Naive thymus-derived CD8-positive, alpha-beta T cell (primary cell): ENCODE data around the gene IDUA. TPM values are rescaled to one million over a fixed set of nuclear protein-coding genes. Genes with fewer than 3 reads are reported as not detected.

Experiments
- ATAC-seq, 2 donors: fragments of 150-1000 bp; cut with Tn5 transposase in 1 of 2; sonication (Bioruptor Pico), chemical (Tn5 transposase) in 1 of 2; 1 replicate in 1 of 2; 2 replicates in 1 of 2; pipeline ENCODE4 v1.10.0; 2021; ENCODE audit warnings: mild to moderate bottlenecking in 2 of 2, moderate library complexity in 2 of 2
- POLR2A ChIA-PET: fragments of 350-600 bp; sonication (Branson Sonifier 250); formaldehyde crosslinking; loops from one replicate; lab custom pipeline; 2021; ENCODE audit warnings: antibody characterized with exemption; lab: Charles Lee
- DNase-seq, 10 donors: peaks; one replicate each; pipeline versions ENCODE4 v3.0.0 to v3.0.0-alpha.2; 2020 to 2022
- H3K27ac Mint-ChIP-seq, 10 donors: one replicate each; pipeline ENCODE4 v1.8.0; 2020 to 2022; ENCODE audit warnings: mild to moderate bottlenecking in 10 of 10, mixed read lengths in 10 of 10, moderate library complexity in 4 of 10, inconsistent platforms in 1 of 10
- H3K27me3 Mint-ChIP-seq, 5 donors: one replicate each; pipeline ENCODE4 v1.8.0; 2021 to 2022; ENCODE audit warnings: mixed read lengths in 5 of 5
- H3K36me3 Mint-ChIP-seq, 3 donors: one replicate each; pipeline ENCODE4 v1.8.0; 2020 to 2022; ENCODE audit warnings: mixed read lengths in 3 of 3, mild to moderate bottlenecking in 2 of 3, inconsistent platforms in 1 of 3
- H3K4me1 Mint-ChIP-seq, 4 donors: one replicate each; pipeline ENCODE4 v1.8.0; 2021 to 2022; ENCODE audit warnings: mixed read lengths in 4 of 4
- H3K4me3 Mint-ChIP-seq, 10 donors: one replicate each; pipeline ENCODE4 v1.8.0; 2020 to 2022; ENCODE audit warnings: mild to moderate bottlenecking in 10 of 10, mixed read lengths in 10 of 10, moderate library complexity in 6 of 10, inconsistent platforms in 1 of 10
- H3K9me3 Mint-ChIP-seq, 9 donors: one replicate each; pipeline ENCODE4 v1.8.0; 2020 to 2022; ENCODE audit warnings: mixed read lengths in 9 of 9, mild to moderate bottlenecking in 3 of 9, inconsistent platforms in 1 of 9, moderate library complexity in 1 of 9
- polyA plus RNA-seq, 3 donors: library from polyadenylated mRNA; unstranded; fragments of 300-500 nt; fragmentation: Illumina TruSeq; gene quantifications; one replicate each; pipeline ENCODE4 v1.2.3, GENCODE V29; 2021
- total RNA-seq, 8 experiments: library from RNA in 2 of 8; stranded (reverse) in 2 of 8; gene quantifications; one replicate each; pipeline ENCODE4 v1.2.3 and lab custom pipeline; 2021 to 2026

Gene IDUA
- total and polyA plus RNA-seq, 5 experiments from 2014 or later: 6.5 to 79.1 (median 15.4) TPM

DNA sequence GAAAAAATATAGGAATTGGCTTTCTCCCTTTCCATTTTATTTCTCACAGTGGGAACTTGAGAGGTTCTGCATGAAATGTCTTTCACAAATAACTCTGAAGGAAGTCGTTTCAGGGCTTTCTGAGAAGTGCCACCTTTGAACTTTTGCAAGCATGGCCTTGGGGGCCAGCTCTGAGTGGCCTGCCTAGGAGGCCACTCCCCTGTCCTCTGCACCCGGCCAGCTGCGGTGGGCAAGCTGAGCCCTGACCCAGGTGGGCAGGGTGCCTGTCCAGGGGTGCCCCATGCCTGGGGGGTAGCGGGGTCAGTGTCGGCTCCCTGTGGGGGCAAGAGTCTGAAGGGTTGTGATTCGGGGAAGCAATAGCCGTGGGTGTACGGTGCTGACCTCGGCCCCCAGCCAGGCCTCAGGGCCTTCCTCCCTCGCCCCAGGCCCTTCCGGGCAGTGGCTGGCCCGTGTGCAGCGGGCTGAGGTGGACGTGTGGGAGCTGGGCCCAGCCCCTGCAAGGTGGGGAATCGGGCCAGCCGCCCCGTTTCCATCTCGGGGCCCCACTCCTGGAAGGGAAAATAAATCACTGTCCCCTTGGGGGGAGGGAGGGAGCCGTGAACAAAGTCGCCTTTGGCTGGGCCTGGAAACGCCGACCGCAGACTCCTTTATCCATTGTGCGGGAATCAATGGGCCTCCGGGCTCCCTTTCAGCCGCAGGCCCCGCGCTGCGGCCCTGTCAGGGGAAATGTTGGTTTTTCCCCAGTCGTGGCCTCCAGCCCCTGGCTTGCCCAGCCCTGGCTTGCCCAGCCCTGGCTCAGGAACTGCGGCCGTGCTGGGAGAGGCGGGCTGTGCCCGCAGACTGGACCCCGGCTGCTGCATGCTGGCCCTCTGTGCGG, 27.7 kb downstream of the IDUA start:
- Mint-ChIP-seq H3K27ac (peak overlapping the region in 1 of 10 donors; percentile 1), H3K36me3 (no peaks in the 10 kb centered on the region), H3K4me1 (peaks cover 6 to 14% (median 10%) of the 10 kb centered on the region in 4 donors), H3K4me3 (peak overlapping the region in 7 of 10 donors; percentile 29 to 68 (median 52)), H3K9me3 (no peaks in the 10 kb centered on the region), H3K27me3 (no peaks in the 10 kb centered on the region)
- ATAC-seq (no peak), DNase-seq (no peak)
- POLR2A ChIA-PET: interaction anchor here (0.7 kb wide), 1 partner anchor 12 kb away, joined by 3 read pairs; no protein-coding TSS in a partner anchor

DNA sequence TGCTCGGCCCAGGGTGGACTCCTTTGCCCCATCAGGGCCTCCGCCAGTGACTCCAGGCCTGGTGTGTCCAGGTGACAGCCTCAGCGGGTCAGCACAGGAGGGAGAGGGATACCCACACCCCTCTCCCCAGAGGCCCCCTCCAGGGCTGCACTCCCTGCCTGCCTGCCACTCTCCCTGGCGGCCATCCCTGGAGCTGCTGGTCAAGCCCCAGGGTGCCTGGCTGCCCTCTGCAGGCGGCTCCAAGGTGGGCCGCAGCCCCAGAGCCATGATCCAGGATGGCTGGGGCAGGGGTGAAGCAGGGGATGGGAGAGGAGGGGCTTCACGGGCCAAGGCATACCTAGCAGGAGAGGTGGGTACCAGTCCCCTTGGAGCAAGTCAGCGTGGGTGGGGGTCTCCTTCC, 28.3 kb downstream of the IDUA start:
- no peak for DNase-seq
- POLR2A ChIA-PET: no interaction called here
- peaks cover 6 to 14% (median 10%) of the 10 kb centered on the region in 4 donors for H3K4me1 Mint-ChIP-seq
- H3K9me3 Mint-ChIP-seq: no peaks in the 10 kb centered on the region
- no peak for ATAC-seq
- no peaks in the 10 kb centered on the region for H3K27me3 Mint-ChIP-seq
- no peak overlapping the region for H3K27ac Mint-ChIP-seq
- H3K4me3 Mint-ChIP-seq: no peak overlapping the region
- H3K36me3 Mint-ChIP-seq: no peaks in the 10 kb centered on the region

DNA sequence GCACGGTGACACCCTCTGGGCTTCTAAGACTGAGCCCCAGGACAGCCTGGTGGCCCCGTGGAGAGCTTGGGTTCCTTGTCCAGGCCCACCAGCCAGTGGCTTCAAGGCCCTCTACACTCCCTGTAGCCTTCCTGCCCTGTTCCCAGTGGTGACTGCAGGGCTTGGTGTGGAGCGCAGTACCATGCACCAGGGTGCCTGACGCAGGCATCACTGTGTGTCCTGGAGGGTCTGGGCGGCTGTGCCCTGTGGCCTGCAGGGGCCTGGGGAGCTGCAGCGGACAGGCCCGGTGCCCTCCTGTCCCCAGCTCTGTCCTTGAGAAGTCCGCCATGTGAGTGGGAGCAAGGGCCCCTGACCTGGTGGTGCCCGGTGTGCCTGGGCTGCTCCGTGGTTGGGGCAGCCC, 28.9 kb downstream of the IDUA start:
- POLR2A ChIA-PET: no interaction called here
- Mint-ChIP-seq H3K4me1 (peaks cover under 1 to 9% (median 5%) of the 10 kb centered on the region in 4 donors), H3K27me3 (no peaks in the 10 kb centered on the region), H3K9me3 (no peaks in the 10 kb centered on the region), H3K27ac (no peak overlapping the region), H3K4me3 (no peak overlapping the region), H3K36me3 (no peaks in the 10 kb centered on the region)
- DNase-seq (no peak), ATAC-seq (no peak)

DNA sequence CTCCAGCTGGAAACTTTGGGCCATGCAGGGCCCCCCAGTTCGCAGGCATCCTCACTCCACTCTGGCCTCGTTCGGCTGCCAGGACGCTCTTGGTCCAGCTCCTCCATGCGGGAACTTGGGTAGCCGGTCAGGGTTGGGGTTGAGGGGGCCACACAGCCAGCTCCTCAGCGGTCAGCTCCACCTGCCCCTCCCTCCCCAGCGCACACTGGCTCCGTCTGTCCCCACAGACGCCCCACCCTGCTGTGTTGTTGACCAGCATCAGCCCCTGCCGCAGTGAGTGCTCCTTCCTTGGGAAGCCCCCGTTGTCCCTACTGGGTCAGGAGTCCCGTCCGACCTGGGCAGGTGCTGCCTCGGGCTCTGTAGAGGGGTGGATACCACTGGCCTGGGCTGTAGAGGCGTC, 30.4 kb downstream of the IDUA start:
- no peaks in the 10 kb centered on the region for H3K9me3 Mint-ChIP-seq
- no peak overlapping the region for H3K4me3 Mint-ChIP-seq
- POLR2A ChIA-PET: no interaction called here
- peaks cover 0 to 11% (median 5%) of the 10 kb centered on the region in 4 donors for H3K4me1 Mint-ChIP-seq
- no peaks in the 10 kb centered on the region for H3K36me3 Mint-ChIP-seq
- H3K27ac Mint-ChIP-seq: no peak overlapping the region
- DNase-seq (no peak), ATAC-seq (no peak)
- H3K27me3 Mint-ChIP-seq: no peaks in the 10 kb centered on the region

DNA sequence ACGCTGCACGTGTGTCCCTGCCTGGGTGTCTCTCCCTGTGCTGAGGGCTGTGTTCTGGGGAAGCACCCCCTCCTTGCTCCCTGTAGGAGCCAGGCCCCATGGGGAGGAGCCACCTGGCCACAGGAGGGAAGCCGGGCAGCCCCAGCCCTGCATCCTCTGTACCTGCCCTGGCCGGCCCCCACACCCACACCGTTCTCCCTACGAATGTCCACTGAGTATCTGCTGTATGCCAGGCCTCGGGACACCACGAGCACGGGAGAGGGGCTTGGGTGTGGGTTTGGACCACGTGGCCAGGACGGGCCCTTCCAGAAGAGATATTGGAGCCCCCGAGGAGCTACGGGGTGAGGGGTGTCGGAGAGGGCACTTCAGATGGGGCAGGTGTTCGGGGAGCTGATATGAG, 30.9 kb downstream of the IDUA start:
- no peak overlapping the region for H3K4me3 Mint-ChIP-seq
- H3K9me3 Mint-ChIP-seq: no peaks in the 10 kb centered on the region
- H3K27ac Mint-ChIP-seq: no peak overlapping the region
- DNase-seq: no peak
- peaks cover 0 to 10% (median 5%) of the 10 kb centered on the region in 4 donors for H3K4me1 Mint-ChIP-seq
- H3K27me3 Mint-ChIP-seq: no peaks in the 10 kb centered on the region
- POLR2A ChIA-PET: no interaction called here
- no peaks in the 10 kb centered on the region for H3K36me3 Mint-ChIP-seq
- ATAC-seq: no peak

DNA sequence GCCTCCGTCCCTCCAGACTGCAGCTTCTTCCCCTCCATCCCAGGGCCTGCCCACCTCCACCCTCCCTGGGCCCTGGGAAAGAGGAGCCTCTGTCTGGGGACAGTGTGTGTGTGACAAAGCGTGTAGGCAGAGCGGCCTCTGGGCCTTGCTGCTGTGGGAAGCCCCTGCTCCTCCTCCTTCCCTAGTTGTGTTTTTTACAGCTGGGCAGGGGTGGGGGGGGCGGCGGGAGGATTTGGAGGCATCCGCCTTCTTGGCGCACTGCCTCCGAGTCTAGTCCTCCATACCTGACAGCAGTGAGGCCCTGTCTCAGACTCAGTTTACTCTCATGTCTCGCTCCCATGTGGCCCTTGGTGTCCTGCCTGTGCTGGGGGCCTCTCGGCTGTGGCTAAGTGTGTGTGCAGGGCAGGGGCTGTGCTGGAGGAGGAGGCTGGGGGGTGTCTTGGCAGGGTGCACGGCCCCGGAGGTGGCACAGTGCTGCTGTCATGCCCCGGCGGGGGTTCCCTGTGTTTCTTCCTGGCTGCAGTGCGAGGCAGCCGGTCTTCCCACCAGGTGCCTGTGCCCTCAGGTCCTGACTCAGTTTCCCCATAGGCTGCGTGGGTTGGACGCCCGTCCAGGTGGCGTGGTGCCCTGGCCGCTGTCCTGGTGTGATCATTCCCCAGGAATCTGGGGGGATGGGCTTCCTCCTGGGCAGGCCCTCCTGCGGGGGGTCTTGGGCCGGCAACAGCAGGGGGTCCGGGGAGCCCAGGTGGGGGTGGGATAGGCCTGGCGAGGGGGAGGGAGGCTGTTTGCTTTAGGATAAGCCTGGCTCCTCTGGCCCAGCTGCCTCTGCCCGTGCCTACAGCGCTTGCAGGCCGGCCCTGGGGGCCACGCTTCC, 31.5 kb downstream of the IDUA start:
- H3K4me3 Mint-ChIP-seq: no peak overlapping the region
- DNase-seq (no peak), ATAC-seq (no peak)
- no peak overlapping the region for H3K27ac Mint-ChIP-seq
- H3K9me3 Mint-ChIP-seq: no peaks in the 10 kb centered on the region
- H3K4me1 Mint-ChIP-seq: peaks cover 0 to 9% (median 5%) of the 10 kb centered on the region in 4 donors
- POLR2A ChIA-PET: no interaction called here
- no peaks in the 10 kb centered on the region for H3K36me3 Mint-ChIP-seq
- H3K27me3 Mint-ChIP-seq: no peaks in the 10 kb centered on the region

DNA sequence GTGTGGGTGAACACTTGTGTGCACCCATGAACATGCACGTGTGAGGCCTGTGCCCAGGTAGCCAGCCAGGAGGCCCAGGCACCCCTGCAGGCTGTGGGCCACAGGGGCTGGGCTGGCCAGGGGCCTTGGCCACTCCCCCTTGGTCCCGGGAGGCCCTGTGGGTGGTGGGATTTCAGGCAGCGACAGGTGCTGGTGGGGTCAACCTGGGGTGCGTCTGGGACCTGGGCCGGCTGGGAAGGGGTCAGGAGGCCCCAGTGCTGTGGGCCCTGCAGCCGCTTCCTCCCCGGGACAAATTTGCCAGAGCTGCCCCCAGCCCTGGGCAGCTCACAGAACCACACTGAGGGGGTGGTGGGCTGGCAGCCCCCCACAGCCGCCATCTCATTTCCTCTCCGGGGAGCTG, 32.5 kb downstream of the IDUA start:
- peaks cover 0 to 3% (median 2%) of the 10 kb centered on the region in 4 donors for H3K4me1 Mint-ChIP-seq
- H3K27me3 Mint-ChIP-seq: no peaks in the 10 kb centered on the region
- H3K4me3 Mint-ChIP-seq: no peak overlapping the region
- DNase-seq (no peak), ATAC-seq (no peak)
- no peaks in the 10 kb centered on the region for H3K36me3 Mint-ChIP-seq
- POLR2A ChIA-PET: no interaction called here
- no peaks in the 10 kb centered on the region for H3K9me3 Mint-ChIP-seq
- no peak overlapping the region for H3K27ac Mint-ChIP-seq

DNA sequence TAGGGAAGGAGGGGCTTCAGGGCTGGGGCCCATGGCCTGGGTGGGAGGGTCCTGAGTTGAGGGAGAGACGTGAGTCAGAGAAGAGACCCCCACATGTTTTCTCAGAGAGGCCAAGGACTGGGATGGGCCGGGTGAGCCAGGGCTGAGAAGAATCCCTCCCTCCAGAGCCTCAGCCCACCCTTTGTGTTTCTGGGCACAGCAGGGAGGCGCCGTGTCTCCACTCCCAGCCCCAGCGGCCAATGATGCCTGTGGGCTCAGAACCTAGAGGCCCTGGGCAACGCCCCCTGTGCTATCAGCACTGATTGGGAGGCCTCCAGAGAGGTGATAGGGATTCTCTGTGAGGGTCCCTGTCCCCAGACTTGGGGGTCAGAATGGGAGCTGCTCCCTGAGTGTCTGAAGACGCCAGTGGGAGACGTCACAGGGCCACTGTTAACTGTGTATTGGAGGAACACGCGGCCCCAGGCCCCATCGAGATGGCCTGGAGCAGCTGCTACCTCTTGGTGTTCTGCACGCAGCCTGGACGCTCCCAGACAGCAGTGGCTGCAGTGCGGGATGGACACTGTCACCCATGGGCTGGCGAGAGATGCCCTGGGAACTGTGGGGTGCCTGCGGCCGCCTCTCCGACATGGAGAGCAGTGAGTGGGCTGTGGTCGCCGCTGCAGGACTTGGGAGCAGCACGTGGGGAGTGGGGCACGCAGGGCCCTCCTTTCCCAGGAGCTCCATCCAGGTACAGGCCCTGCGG, 33.1 kb downstream of the IDUA start:
- Mint-ChIP-seq H3K27me3 (no peaks in the 10 kb centered on the region), H3K4me3 (no peak overlapping the region), H3K27ac (no peak overlapping the region), H3K9me3 (no peaks in the 10 kb centered on the region), H3K4me1 (peaks cover 0 to 3% (median 1%) of the 10 kb centered on the region in 4 donors), H3K36me3 (no peaks in the 10 kb centered on the region)
- DNase-seq: no peak
- no peak for ATAC-seq
- POLR2A ChIA-PET: no interaction called here

DNA sequence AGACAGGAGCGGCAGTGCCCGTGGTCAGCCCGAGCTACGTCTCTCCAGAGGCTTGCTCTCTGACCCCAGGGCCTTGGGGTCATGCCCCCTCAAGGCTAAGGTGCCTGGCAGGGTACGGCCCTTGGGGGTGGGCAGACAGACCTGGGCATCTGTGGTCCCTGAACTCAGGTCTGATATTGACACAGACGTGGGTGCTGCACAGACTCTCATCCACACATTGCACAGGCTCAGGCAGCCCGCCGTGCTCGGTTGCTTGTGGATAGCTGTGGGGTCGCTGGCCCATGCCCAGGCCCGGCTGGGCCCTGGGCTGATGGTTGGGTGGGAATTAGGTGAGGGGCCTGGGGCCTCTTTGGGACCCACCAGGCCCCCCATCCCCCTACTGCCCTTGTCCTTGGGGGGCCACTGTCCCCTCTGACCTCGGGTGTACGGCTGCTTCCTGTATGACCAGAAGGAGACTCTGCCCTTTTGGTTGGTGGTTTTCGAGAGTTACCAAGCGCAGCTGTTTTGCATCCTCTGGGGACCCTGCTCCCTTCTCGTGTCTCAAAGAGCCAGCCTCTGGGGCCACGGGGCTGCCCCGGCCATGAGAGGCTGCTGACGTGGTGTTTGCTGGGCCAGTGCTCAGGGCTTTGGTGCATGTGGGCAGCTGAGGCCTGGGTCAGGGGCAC, 34.7 kb downstream of the IDUA start:
- DNase-seq: no peak
- ATAC-seq: no peak
- Mint-ChIP-seq H3K9me3 (no peaks in the 10 kb centered on the region), H3K4me3 (no peak overlapping the region), H3K27me3 (no peaks in the 10 kb centered on the region), H3K4me1 (peaks cover 0 to 8% (median 3%) of the 10 kb centered on the region in 4 donors), H3K27ac (no peak overlapping the region), H3K36me3 (peaks cover 0 to 2% (median 0%) of the 10 kb centered on the region in 3 donors)
- POLR2A ChIA-PET: no interaction called here

DNA sequence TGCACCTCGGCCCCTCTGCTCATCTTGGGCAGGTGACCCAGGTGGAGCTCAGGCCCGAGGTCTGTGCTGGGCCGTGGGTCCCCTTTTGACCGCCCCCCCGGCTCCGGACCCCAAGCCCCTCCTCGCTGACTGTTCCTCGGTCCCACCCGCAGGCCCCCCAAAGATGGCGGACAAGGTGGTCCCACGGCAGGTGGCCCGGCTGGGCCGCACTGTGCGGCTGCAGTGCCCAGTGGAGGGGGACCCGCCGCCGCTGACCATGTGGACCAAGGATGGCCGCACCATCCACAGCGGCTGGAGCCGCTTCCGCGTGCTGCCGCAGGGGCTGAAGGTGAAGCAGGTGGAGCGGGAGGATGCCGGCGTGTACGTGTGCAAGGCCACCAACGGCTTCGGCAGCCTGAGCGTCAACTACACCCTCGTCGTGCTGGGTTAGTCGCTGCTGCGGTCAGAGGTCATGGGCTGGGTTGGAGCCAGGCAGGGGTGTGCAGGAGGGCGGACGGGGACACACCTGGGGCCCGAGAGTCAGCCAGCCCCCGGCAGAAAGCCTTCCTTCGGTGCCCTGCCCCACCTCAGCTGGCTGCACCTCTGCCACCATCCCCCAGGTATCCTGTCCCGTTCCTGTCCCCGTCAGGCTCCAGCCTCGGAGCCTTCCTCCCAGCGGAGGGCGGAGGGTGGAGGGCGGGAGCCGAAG, 35.4 kb downstream of the IDUA start:
- ATAC-seq: no peak
- POLR2A ChIA-PET: no interaction called here
- H3K36me3 Mint-ChIP-seq: peaks cover 0 to 2% (median 0%) of the 10 kb centered on the region in 3 donors

DNA sequence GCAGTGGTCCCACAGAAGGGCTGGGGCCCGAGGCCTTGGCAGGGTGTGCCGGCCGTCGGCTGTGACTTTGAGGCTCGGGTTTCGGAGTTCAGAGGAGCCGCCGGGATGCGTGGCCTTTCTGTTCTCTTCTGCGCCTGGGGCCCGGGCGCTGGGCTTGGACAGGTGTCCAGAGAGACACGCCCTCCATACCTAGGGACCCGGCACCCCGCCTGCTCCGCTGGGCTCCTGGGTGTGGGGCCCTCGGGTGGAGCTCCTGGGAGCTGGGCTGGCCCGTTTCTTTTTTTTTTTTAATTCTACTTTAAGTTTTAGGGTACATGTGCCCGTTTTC, 35.9 kb downstream of the IDUA start:
- Mint-ChIP-seq H3K9me3 (no peaks in the 10 kb centered on the region), H3K27me3 (no peaks in the 10 kb centered on the region), H3K4me1 (peaks cover 0 to 8% (median 3%) of the 10 kb centered on the region in 4 donors), H3K36me3 (peaks cover 0 to 2% (median 0%) of the 10 kb centered on the region in 3 donors), H3K27ac (no peak overlapping the region), H3K4me3 (no peak overlapping the region)
- ATAC-seq: no peak
- no peak for DNase-seq
- POLR2A ChIA-PET: no interaction called here

More for the DNA sequence above, 35.4 kb downstream of the IDUA start:
- peaks cover 0 to 8% (median 3%) of the 10 kb centered on the region in 4 donors for H3K4me1 Mint-ChIP-seq
- H3K9me3 Mint-ChIP-seq: no peaks in the 10 kb centered on the region
- no peak overlapping the region for H3K4me3 Mint-ChIP-seq
- H3K27ac Mint-ChIP-seq: no peak overlapping the region
- H3K27me3 Mint-ChIP-seq: no peaks in the 10 kb centered on the region
- no peak for DNase-seq
